22Rv1 (cell line): ENCODE results near the gene RPS6KA1.

Source experiments
- H3K27ac ChIP-seq: fragments of 450-650 bp; 2 replicates; pipeline ENCODE4 v1.5.1; 2017
- CTCF ChIP-seq: fragments of 450-650 bp; IDR thresholded peaks from 2 replicates; pipeline ENCODE4 v1.5.1; 2017; ENCODE audit warnings: mild to moderate bottlenecking
- ZFX ChIP-seq: fragments of 450-650 bp; IDR thresholded peaks from 2 replicates; pipeline ENCODE4 v1.6.1; 2017; ENCODE audit warnings: antibody characterized with exemption, borderline replicate concordance

The RPS6KA1 gene

GRCh38 chr1:26554781-26555180 lies 25.2 kb downstream of the RPS6KA1 start:
- TF ChIP-seq CTCF (no peak), ZFX (no peak)
- no peak overlapping the region for H3K27ac ChIP-seq

GRCh38 chr1:26555550-26555981 lies 26.0 kb downstream of the RPS6KA1 start:
- TF ChIP-seq CTCF (no peak), ZFX (no peak)
- H3K27ac ChIP-seq: no peak overlapping the region

GRCh38 chr1:26556111-26556510 lies 26.6 kb downstream of the RPS6KA1 start:
- TF ChIP-seq ZFX (no peak), CTCF (no peak)
- H3K27ac ChIP-seq: no peak overlapping the region

DNA sequence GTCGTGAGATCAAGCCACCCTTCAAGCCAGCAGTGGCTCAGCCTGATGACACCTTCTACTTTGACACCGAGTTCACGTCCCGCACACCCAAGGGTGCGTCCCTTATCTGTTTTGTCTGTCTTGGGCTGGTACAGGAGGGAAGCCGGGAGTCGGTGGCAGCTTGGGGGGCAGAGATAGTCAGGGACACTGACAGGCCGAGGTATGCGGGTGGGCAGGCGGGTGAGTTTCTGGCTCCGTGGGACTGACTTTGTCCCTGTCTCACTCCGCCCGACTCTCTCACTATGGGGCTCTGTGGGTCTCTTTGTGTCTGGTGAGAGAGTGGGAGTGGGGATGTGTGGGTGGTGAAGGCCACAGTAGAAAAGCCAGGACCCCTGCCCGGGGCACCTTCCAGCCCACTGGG lies 27.4 kb downstream of the RPS6KA1 start:
- TF ChIP-seq ZFX (no peak), CTCF (no peak)
- no peak overlapping the region for H3K27ac ChIP-seq

DNA sequence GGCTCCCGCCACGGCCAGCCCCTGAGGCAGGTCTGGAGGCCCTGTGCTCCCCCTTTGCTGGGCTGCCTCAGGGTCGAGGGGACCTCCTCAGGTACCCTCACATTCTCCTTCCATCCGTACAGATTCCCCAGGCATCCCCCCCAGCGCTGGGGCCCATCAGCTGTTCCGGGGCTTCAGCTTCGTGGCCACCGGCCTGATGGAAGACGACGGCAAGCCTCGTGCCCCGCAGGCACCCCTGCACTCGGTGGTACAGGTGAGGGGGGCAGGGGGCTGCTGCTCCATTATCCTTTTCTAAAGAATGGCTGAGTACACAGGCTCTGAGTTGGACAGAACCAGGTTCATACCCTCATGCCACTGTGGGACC lies 29.1 kb downstream of the RPS6KA1 start:
- TF ChIP-seq CTCF (no peak), ZFX (no peak)
- no peak overlapping the region for H3K27ac ChIP-seq

DNA sequence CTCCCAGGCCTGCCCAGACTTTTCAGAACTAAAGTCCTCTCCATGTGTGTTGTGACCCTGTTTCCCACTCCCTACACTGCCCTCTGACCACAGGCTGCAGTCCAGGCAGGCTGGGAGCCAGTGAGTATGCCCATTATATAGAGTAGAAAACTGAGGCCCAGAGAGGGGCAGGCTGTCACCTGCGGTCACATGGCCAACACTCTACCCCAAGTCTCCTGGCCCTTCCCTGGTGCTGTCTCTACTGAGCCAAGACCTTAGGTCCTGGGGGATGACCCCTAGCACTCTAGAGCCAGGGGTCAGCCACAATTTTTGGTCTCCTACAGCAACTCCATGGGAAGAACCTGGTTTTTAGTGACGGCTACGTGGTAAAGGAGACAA lies 30.8 kb downstream of the RPS6KA1 start:
- TF ChIP-seq CTCF (no peak), ZFX (no peak)
- no peak overlapping the region for H3K27ac ChIP-seq

DNA sequence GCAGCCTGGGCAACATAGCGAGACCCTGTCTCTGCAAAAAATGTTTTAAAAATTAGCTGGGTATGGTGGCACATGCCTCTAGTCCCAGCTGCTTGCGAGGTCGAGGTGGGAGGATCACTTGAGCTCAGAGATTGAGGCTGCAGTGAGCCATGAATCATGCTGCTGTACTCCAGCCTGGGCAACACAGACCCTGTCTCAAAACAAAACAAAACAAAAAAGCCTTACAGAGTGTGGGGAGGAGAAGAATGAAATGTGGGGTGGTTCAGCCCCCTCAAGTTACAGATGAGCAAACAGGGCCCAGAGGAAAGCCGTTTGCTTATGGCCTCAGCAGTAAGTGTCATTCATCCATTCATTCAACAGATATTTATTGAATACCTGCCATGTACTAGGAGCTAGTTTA lies 40.7 kb downstream of the RPS6KA1 start:
- TF ChIP-seq ZFX (no peak), CTCF (no peak)
- no peak overlapping the region for H3K27ac ChIP-seq

GRCh38 chr1:26571381-26571780 lies 41.8 kb downstream of the RPS6KA1 start:
- H3K27ac ChIP-seq: no peak overlapping the region
- no peak for TF ChIP-seq ZFX
- TF ChIP-seq CTCF: no peak
